Thyroid gland (tissue), 4 donors: ENCODE results near the gene SMARCD1.

Experiments
- POLR2A ChIP-seq, 2 donors: fragments of 450-650 bp; IDR thresholded peaks; one replicate each; pipeline ENCODE4 v1.6.1; 2017; ENCODE audit warnings: antibody characterized with exemption in 2 of 2, mild to moderate bottlenecking in 2 of 2, moderate library complexity in 1 of 2
- TF ChIP-seq, protein P1 (sequence below), 6 experiments: fragments of 200-600 bp in 3 of 6; fragments of 450-650 bp in 3 of 6; sonication (generic) in 3 of 6; IDR thresholded peaks; one replicate each; pipeline ENCODE4 v1.5.1; 2016 to 2019; ENCODE audit warnings: antibody characterized with exemption in 6 of 6, mild to moderate bottlenecking in 2 of 6, inconsistent platforms in 1 of 6, moderate library complexity in 1 of 6

DNA sequence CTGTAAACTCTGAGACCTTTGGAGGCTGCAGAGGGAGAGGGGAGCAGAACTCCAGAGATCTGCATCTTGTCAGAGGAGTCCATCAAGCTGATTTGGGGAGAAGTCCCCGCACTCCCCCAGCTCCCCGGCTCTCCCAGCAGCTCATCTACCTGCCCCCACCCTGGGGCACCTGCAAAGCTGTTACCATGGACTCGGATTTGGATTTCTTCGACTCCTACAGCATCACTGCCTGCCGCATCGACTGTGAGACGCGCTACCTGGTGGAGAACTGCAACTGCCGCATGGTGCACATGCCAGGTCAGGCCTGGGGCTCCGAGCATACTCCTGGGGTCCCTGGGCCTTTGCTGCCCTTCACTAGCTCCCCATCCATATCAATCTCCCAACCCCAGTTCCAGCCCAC lies 6.9 kb upstream of the SMARCD1 start:
- TF ChIP-seq, protein P1, sequence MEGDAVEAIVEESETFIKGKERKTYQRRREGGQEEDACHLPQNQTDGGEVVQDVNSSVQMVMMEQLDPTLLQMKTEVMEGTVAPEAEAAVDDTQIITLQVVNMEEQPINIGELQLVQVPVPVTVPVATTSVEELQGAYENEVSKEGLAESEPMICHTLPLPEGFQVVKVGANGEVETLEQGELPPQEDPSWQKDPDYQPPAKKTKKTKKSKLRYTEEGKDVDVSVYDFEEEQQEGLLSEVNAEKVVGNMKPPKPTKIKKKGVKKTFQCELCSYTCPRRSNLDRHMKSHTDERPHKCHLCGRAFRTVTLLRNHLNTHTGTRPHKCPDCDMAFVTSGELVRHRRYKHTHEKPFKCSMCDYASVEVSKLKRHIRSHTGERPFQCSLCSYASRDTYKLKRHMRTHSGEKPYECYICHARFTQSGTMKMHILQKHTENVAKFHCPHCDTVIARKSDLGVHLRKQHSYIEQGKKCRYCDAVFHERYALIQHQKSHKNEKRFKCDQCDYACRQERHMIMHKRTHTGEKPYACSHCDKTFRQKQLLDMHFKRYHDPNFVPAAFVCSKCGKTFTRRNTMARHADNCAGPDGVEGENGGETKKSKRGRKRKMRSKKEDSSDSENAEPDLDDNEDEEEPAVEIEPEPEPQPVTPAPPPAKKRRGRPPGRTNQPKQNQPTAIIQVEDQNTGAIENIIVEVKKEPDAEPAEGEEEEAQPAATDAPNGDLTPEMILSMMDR (IDR thresholded peaks at IDR 0.05) = no peak
- TF ChIP-seq POLR2A (IDR thresholded peaks at IDR 0.05) = no peak
